Hepatocyte (in vitro differentiated cells): ENCODE data around the gene ZNF689. TPM values are rescaled to one million over a fixed set of nuclear protein-coding genes. Genes with fewer than 3 reads are reported as not detected.

Experiments
- DNase-seq: peaks from one replicate; pipeline ENCODE4 v3.0.0-alpha.2; 2016; ENCODE audit warnings: low spot score
- H2AFZ ChIP-seq: fragments of 200-600 bp; sonication (generic); 2 replicates; pipeline ENCODE4 v1.6.0; 2016; ENCODE audit warnings: antibody characterized with exemption, mild to moderate bottlenecking
- H3K27ac ChIP-seq: fragments of 200-600 bp; sonication (generic); 2 replicates; pipeline ENCODE4 v1.5.1; 2016; ENCODE audit warnings: mild to moderate bottlenecking
- H3K27me3 ChIP-seq: fragments of 200-600 bp; sonication (generic); 2 replicates; pipeline ENCODE4 v1.6.1; 2016
- H3K36me3 ChIP-seq: fragments of 200-600 bp; sonication (generic); replicated peaks from 2 replicates; pipeline ENCODE4 v1.5.1; 2016; ENCODE audit warnings: low read depth; ENCODE audit not compliant: insufficient read depth
- H3K4me1 ChIP-seq: fragments of 200-600 bp; sonication (generic); 2 replicates; pipeline ENCODE4 v1.5.1; 2016; ENCODE audit warnings: mild to moderate bottlenecking, moderate library complexity; ENCODE audit not compliant: insufficient read depth
- H3K4me2 ChIP-seq: fragments of 200-600 bp; sonication (generic); 2 replicates; pipeline ENCODE4 v1.6.0; 2016
- H3K4me3 ChIP-seq: fragments of 200-600 bp; sonication (generic); 2 replicates; pipeline ENCODE4 v1.5.1; 2016; ENCODE audit warnings: mild to moderate bottlenecking
- H3K79me2 ChIP-seq: fragments of 200-600 bp; sonication (generic); 2 replicates; pipeline ENCODE4 v1.6.0; 2017; ENCODE audit warnings: mild to moderate bottlenecking
- H3K9me2 ChIP-seq: fragments of 200-600 bp; sonication (generic); replicated peaks from 2 replicates; pipeline ENCODE4 v1.6.0; 2017; ENCODE audit warnings: mild to moderate bottlenecking; ENCODE audit not compliant: insufficient read depth
- H3K9me3 ChIP-seq: fragments of 200-600 bp; sonication (generic); 2 replicates; pipeline ENCODE4 v1.5.1; 2016; ENCODE audit warnings: low read depth, mild to moderate bottlenecking
- H4K20me1 ChIP-seq: fragments of 200-600 bp; sonication (generic); 2 replicates; pipeline ENCODE4 v1.6.0; 2016; ENCODE audit warnings: mild to moderate bottlenecking; ENCODE audit not compliant: insufficient read depth, poor library complexity, severe bottlenecking
- CTCF ChIP-seq: fragments of 200-600 bp; sonication (generic); IDR thresholded peaks from 2 replicates; pipeline ENCODE4 v1.5.1; 2016; ENCODE audit warnings: antibody characterized with exemption, mild to moderate bottlenecking; ENCODE audit not compliant: poor library complexity
- EZH2 ChIP-seq: fragments of 200-600 bp; sonication (generic); IDR thresholded peaks from 2 replicates; pipeline ENCODE4 v1.6.1; 2016; ENCODE audit warnings: antibody characterized with exemption, mild to moderate bottlenecking, borderline replicate concordance
- EZH2phosphoT487 ChIP-seq: fragments of 200-600 bp; sonication (generic); IDR thresholded peaks from one replicate; pipeline ENCODE4 v1.6.1; 2018; ENCODE audit warnings: antibody characterized with exemption, mild to moderate bottlenecking, low read depth, moderate library complexity; ENCODE audit not compliant: unreplicated experiment, severe bottlenecking
- WGBS: methylation state at CpG from one replicate; pipeline ENCODE4 v1.1.6; 2016; ENCODE audit warnings: low lambda C conversion rate; ENCODE audit errors: missing lambda C conversion rate; 5-methylcytosine and 5-hydroxymethylcytosine counted together
- polyA plus RNA-seq: library from polyadenylated mRNA; unstranded; fragments of >200 nt; fragmentation: Nextera tagmentation; extraction: Ambion mirVana; gene quantifications from 2 replicates; pipeline ENCODE4 v1.2.1, GENCODE V29; 2016
- total RNA-seq: library from RNA; depleted of rRNA; stranded (reverse); fragments of >200 nt; gene quantifications from 2 replicates; pipeline ENCODE4 v1.2.3, GENCODE V29; 2014

ZNF689 gene
- total and polyA plus RNA-seq, 2 experiments from 2014 or later: 8.0 to 8.7 TPM

- Histone ChIP-seq H3K27ac (no peak overlapping the region), H3K9me2 (no peaks in the 10 kb centered on the region), H2AFZ (no peak overlapping the region), H3K79me2 (peaks cover 7% of the 10 kb centered on the region), H3K36me3 (no peaks in the 10 kb centered on the region), H3K4me1 (peaks cover 6% of the 10 kb centered on the region), H4K20me1 (no peaks in the 10 kb centered on the region), H3K4me2 (no peak overlapping the region), H3K27me3 (no peaks in the 10 kb centered on the region), H3K9me3 (no peaks in the 10 kb centered on the region), H3K4me3 (no peak overlapping the region)
- TF ChIP-seq EZH2 (no peak), EZH2phosphoT487 (no peak), CTCF (no peak)
- DNase-seq: no peak
- 100% methylated on average over 1 of the region's 1 CpG for WGBS
These were observed 37.0 kb upstream of the ZNF689 start for GRCh38 chr16:30647274-30647571.

- no peak overlapping the region for H3K4me2 ChIP-seq
- no peaks in the 10 kb centered on the region for H4K20me1 ChIP-seq
- H3K4me3 ChIP-seq: no peak overlapping the region
- TF ChIP-seq CTCF (no peak), EZH2phosphoT487 (no peak), EZH2 (no peak)
- H3K9me3 ChIP-seq: no peaks in the 10 kb centered on the region
- H3K9me2 ChIP-seq: no peaks in the 10 kb centered on the region
- H3K4me1 ChIP-seq: no peaks in the 10 kb centered on the region
- WGBS: 73% methylated on average over 6 of the region's 6 CpGs
- no peak for DNase-seq
- no peaks in the 10 kb centered on the region for H3K36me3 ChIP-seq
- H3K79me2 ChIP-seq: no peaks in the 10 kb centered on the region
- H3K27me3 ChIP-seq: no peaks in the 10 kb centered on the region
- H2AFZ ChIP-seq: no peak overlapping the region
- no peak overlapping the region for H3K27ac ChIP-seq
These were observed 35.5 kb upstream of the ZNF689 start for GRCh38 chr16:30645727-30646126.

GRCh38 chr16:30644334-30644830 lies 34.2 kb upstream of the ZNF689 start:
- H3K27ac ChIP-seq: no peak overlapping the region
- 70% methylated on average over 4 of the region's 4 CpGs for WGBS
- TF ChIP-seq EZH2phosphoT487 (no peak), CTCF (no peak), EZH2 (no peak)

GRCh38 chr16:30641378-30641982 lies 31.3 kb upstream of the ZNF689 start:
- no peaks in the 10 kb centered on the region for H3K36me3 ChIP-seq
- H3K9me3 ChIP-seq: no peaks in the 10 kb centered on the region
- H3K27me3 ChIP-seq: no peaks in the 10 kb centered on the region
- no peak overlapping the region for H3K4me3 ChIP-seq
- TF ChIP-seq CTCF (no peak), EZH2phosphoT487 (no peak), EZH2 (no peak)
- H3K9me2 ChIP-seq: no peaks in the 10 kb centered on the region
- no peaks in the 10 kb centered on the region for H4K20me1 ChIP-seq
- no peak overlapping the region for H2AFZ ChIP-seq
- DNase-seq: no peak
- 60% methylated on average over 3 of the region's 3 CpGs for WGBS
- no peaks in the 10 kb centered on the region for H3K79me2 ChIP-seq
- H3K4me2 ChIP-seq: no peak overlapping the region
- H3K4me1 ChIP-seq: no peaks in the 10 kb centered on the region
- H3K27ac ChIP-seq: no peak overlapping the region

More at GRCh38 chr16:30644334-30644830, 34.2 kb upstream of the ZNF689 start:
- no peak for DNase-seq
- no peaks in the 10 kb centered on the region for H3K79me2 ChIP-seq
- no peak overlapping the region for H2AFZ ChIP-seq
- no peaks in the 10 kb centered on the region for H3K9me3 ChIP-seq
- H3K4me2 ChIP-seq: no peak overlapping the region
- H3K4me1 ChIP-seq: no peaks in the 10 kb centered on the region
- no peaks in the 10 kb centered on the region for H3K27me3 ChIP-seq
- no peaks in the 10 kb centered on the region for H3K36me3 ChIP-seq
- H3K9me2 ChIP-seq: no peaks in the 10 kb centered on the region
- no peak overlapping the region for H3K4me3 ChIP-seq
- H4K20me1 ChIP-seq: no peaks in the 10 kb centered on the region
